HEK293 (cell line): ENCODE data around the gene ATP13A1.

Source experiments
- CTCF ChIP-seq: fragments of 450-650 bp; formaldehyde crosslinking; IDR thresholded peaks from 2 replicates; pipeline ENCODE4 v1.5.1; 2016; ENCODE audit warnings: missing biosample characterization, missing genetic modification characterization
- YY1 ChIP-seq: fragments of 450-650 bp; formaldehyde crosslinking; IDR thresholded peaks from 2 replicates; pipeline ENCODE4 v1.5.1; 2018; ENCODE audit warnings: missing biosample characterization, missing genetic modification characterization
- ZBTB17 ChIP-seq: fragments of 450-650 bp; formaldehyde crosslinking; IDR thresholded peaks from 2 replicates; pipeline ENCODE4 v1.5.1; 2016; ENCODE audit warnings: missing biosample characterization, missing genetic modification characterization
- ZNF610 ChIP-seq: fragments of 450-650 bp; formaldehyde crosslinking; IDR thresholded peaks from 2 replicates; pipeline ENCODE4 v1.5.1; 2016; ENCODE audit warnings: missing biosample characterization, missing genetic modification characterization, borderline replicate concordance
- ZNF792 ChIP-seq: fragments of 450-650 bp; formaldehyde crosslinking; IDR thresholded peaks from 2 replicates; pipeline ENCODE4 v1.5.1; 2016; ENCODE audit warnings: missing biosample characterization, missing genetic modification characterization
- ZSCAN5A ChIP-seq: fragments of 450-650 bp; formaldehyde crosslinking; IDR thresholded peaks from 2 replicates; pipeline ENCODE4 v1.5.1; 2016; ENCODE audit warnings: missing biosample characterization, missing genetic modification characterization

- TF ChIP-seq YY1 (tag by site-specific recombination) = no peak
- no peak for TF ChIP-seq ZNF610 (tag by site-specific recombination)
- TF ChIP-seq CTCF = no peak
- TF ChIP-seq ZSCAN5A (tag by site-specific recombination) = no peak
- TF ChIP-seq ZBTB17 = no peak
- TF ChIP-seq ZNF792 (tag by site-specific recombination) = no peak
These were observed 28.8 kb downstream of the ATP13A1 start for GRCh38 chr19:19634516-19635312.
